Measurements from ENCODE around the gene ZSWIM6. TPM values are rescaled to one million over a fixed set of nuclear protein-coding genes. Genes with fewer than 3 reads are reported as not detected.

ZSWIM6 gene
- total RNA-seq, 2 experiments from 2014 or later = 4.4 TPM

- no peak for TF ChIP-seq CTCF (IDR thresholded peaks at IDR 0.05)
- Mint-ChIP-seq H3K27me3 (no peaks in the 10 kb centered on the region), H3K9me3 (no peaks in the 10 kb centered on the region), H3K4me3 (no peak overlapping the region), H3K36me3 (ENCODE audit: low read depth) (no peaks in the 10 kb centered on the region), H3K27ac (no peak overlapping the region), H3K4me1 (ENCODE audit: low read depth) (peaks cover 4% of the 10 kb centered on the region)
- ATAC-seq (no peak), DNase-seq (no peak)
- CTCF ChIA-PET = no interaction called here
- intact Hi-C loops (cut with micrococcal nuclease) = no loop called here
- POLR2A ChIA-PET = no interaction called here
Observed at GRCh38 chr5:61464512-61464911, 132.5 kb downstream of the ZSWIM6 start.

- Mint-ChIP-seq H3K4me1 (ENCODE audit: low read depth) (peaks cover 4% of the 10 kb centered on the region), H3K27ac (no peak overlapping the region), H3K36me3 (ENCODE audit: low read depth) (no peaks in the 10 kb centered on the region), H3K27me3 (no peaks in the 10 kb centered on the region), H3K4me3 (no peak overlapping the region), H3K9me3 (no peaks in the 10 kb centered on the region)
- no peak for DNase-seq
- ATAC-seq = no peak
- intact Hi-C loops (cut with micrococcal nuclease) = no loop called here
- CTCF ChIA-PET = no interaction called here
- POLR2A ChIA-PET = no interaction called here
- TF ChIP-seq CTCF (IDR thresholded peaks at IDR 0.05) = no peak
Observed at GRCh38 chr5:61465066-61465465, 133.0 kb downstream of the ZSWIM6 start.

- H3K27ac Mint-ChIP-seq = no peak overlapping the region
- ChIA-PET CTCF (no interaction called here), POLR2A (no interaction called here)
- H3K9me3 Mint-ChIP-seq = no peaks in the 10 kb centered on the region
- intact Hi-C loops (cut with micrococcal nuclease) = no loop called here
- DNase-seq (no peak), ATAC-seq (no peak)
- TF ChIP-seq CTCF (IDR thresholded peaks at IDR 0.05) = no peak
- H3K27me3 Mint-ChIP-seq = no peaks in the 10 kb centered on the region
- H3K4me1 Mint-ChIP-seq (ENCODE audit: low read depth) = peaks cover 4% of the 10 kb centered on the region
- H3K4me3 Mint-ChIP-seq = no peak overlapping the region
- no peaks in the 10 kb centered on the region for H3K36me3 Mint-ChIP-seq (ENCODE audit: low read depth)
Observed at GRCh38 chr5:61465496-61465895, 133.4 kb downstream of the ZSWIM6 start.

GRCh38 chr5:61466017-61466416 lies 134.0 kb downstream of the ZSWIM6 start:
- H3K9me3 Mint-ChIP-seq = no peaks in the 10 kb centered on the region
- no peaks in the 10 kb centered on the region for H3K27me3 Mint-ChIP-seq
- no peak overlapping the region for H3K4me3 Mint-ChIP-seq
- no peak for DNase-seq
- no peak overlapping the region for H3K27ac Mint-ChIP-seq
- ChIA-PET CTCF (no interaction called here), POLR2A (no interaction called here)
- intact Hi-C loops (cut with micrococcal nuclease) = no loop called here
- no peaks in the 10 kb centered on the region for H3K36me3 Mint-ChIP-seq (ENCODE audit: low read depth)
- no peak for ATAC-seq
- no peak for TF ChIP-seq CTCF (IDR thresholded peaks at IDR 0.05)
- peaks cover 7% of the 10 kb centered on the region for H3K4me1 Mint-ChIP-seq (ENCODE audit: low read depth)

- Mint-ChIP-seq H3K27me3 (no peaks in the 10 kb centered on the region), H3K9me3 (no peaks in the 10 kb centered on the region), H3K36me3 (ENCODE audit: low read depth) (peaks cover 4% of the 10 kb centered on the region), H3K4me3 (no peak overlapping the region), H3K4me1 (ENCODE audit: low read depth) (peaks cover 26% of the 10 kb centered on the region), H3K27ac (no peak overlapping the region)
- ChIA-PET CTCF (interaction anchor here (0.6 to 1.6 kb wide), 4 partner anchors 9 to 190 kb away, joined by 3 to 4 read pairs (median 4); no protein-coding TSS in a partner anchor), POLR2A (no interaction called here)
- intact Hi-C loops (cut with micrococcal nuclease) = no loop called here
- DNase-seq (no peak), ATAC-seq (no peak)
- TF ChIP-seq CTCF (IDR thresholded peaks at IDR 0.05) = no peak
Observed at GRCh38 chr5:61467766-61468482, 135.9 kb downstream of the ZSWIM6 start.
